Activated naive CD4-positive, alpha-beta T cell treated with anti-CD3 and anti-CD28 coated beads for 36 hours (primary cell): ENCODE results near the gene KCNQ4. TPM values are rescaled to one million over a fixed set of nuclear protein-coding genes. Genes with fewer than 3 reads are reported as not detected.

Experiments
- CTCF ChIA-PET: fragments of 350-600 bp; sonication (Branson Sonifier 250); formaldehyde crosslinking; loops from one replicate; lab custom pipeline; 2021; ENCODE audit warnings: antibody characterized with exemption; lab: Charles Lee
- DNase-seq: peaks from one replicate; pipeline ENCODE4 v3.0.0-alpha.2; 2020
- H3K27ac Mint-ChIP-seq: one replicate; pipeline ENCODE4 v1.8.0; 2021; ENCODE audit warnings: mild to moderate bottlenecking, mixed read lengths
- H3K27me3 Mint-ChIP-seq: one replicate; pipeline ENCODE4 v1.8.0; 2021; ENCODE audit warnings: low read depth, mixed read lengths
- H3K36me3 Mint-ChIP-seq: one replicate; pipeline ENCODE4 v1.8.0; 2021; ENCODE audit warnings: low read depth, mixed read lengths
- H3K4me1 Mint-ChIP-seq: one replicate; pipeline ENCODE4 v1.8.0; 2021; ENCODE audit warnings: low read depth, mixed read lengths
- H3K4me3 Mint-ChIP-seq: one replicate; pipeline ENCODE4 v1.8.0; 2021; ENCODE audit warnings: mild to moderate bottlenecking, moderate library complexity, mixed read lengths
- H3K9me3 Mint-ChIP-seq: one replicate; pipeline ENCODE4 v1.8.0; 2021; ENCODE audit warnings: mixed read lengths
- intact Hi-C: fragments of 100-400 bp; cut with micrococcal nuclease; formaldehyde crosslinking; loops from one replicate; pipeline ENCODE4 v1.15.1; 2023
- total RNA-seq, 2 experiments: library from RNA; stranded (reverse); gene quantifications; one replicate each; pipeline ENCODE4 v1.2.3, GENCODE V29; 2021

KCNQ4 gene
- total RNA-seq, 2 experiments from 2014 or later = 0.49 to 0.50 TPM

DNA sequence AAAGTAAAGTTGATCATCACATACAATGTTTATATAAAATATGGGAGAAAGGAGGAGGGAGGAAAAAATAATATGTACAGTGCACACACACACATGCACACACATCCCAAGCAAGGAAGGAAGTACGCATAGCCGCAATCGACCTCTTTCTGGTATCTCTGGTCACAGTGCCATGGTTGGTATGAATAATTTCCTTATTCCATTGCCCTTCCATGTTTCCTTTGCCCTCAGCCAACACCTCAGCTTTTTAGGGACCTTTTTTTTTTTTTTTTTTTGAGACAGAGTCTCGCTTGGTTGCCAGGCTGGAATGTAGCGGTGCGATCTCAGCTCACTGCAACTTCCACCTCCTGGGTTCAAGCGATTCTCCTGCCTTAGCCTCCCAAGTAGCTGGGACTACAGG lies 58.0 kb downstream of the KCNQ4 start:
- Mint-ChIP-seq H3K4me3 (no peak overlapping the region), H3K4me1 (peaks cover 32% of the 10 kb centered on the region), H3K27ac (no peak overlapping the region), H3K9me3 (peaks cover 5% of the 10 kb centered on the region), H3K27me3 (no peaks in the 10 kb centered on the region), H3K36me3 (no peaks in the 10 kb centered on the region)
- DNase-seq = no peak
- CTCF ChIA-PET = interaction anchor here (0.7 to 1.2 kb wide), 3 partner anchors 68 to 111 kb away, joined by 4 to 6 read pairs (median 5); no protein-coding TSS in a partner anchor
- intact Hi-C loops = loop anchor here (2.0 kb wide), 1 partner anchor 67 kb away; no protein-coding TSS in a partner anchor

DNA sequence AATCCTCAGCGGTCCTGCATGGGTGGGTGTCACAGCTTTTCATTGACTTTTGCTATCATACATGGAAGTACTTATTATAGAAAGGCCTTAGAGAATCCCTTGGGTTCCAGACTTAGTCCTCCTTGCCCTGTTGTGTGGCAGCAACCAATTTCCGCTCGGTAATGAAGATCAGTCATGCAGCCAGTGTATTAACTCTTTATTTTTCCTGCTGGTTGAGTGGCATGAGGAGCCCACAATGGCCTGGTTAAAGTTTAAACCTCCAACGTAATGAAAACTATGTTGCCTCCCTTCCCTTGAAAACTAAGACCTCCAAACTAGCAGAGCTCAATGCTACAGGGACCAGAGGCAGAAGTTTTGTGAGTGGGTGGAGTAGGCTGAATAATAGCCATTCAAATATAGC lies 58.6 kb downstream of the KCNQ4 start:
- H3K27ac Mint-ChIP-seq = no peak overlapping the region
- no peaks in the 10 kb centered on the region for H3K36me3 Mint-ChIP-seq
- no peak overlapping the region for H3K4me3 Mint-ChIP-seq
- CTCF ChIA-PET = interaction anchor here (0.7 to 1.0 kb wide), 3 partner anchors 11 to 110 kb away, joined by 3 to 6 read pairs (median 4); no protein-coding TSS in a partner anchor
- H3K9me3 Mint-ChIP-seq = peaks cover 5% of the 10 kb centered on the region
- H3K27me3 Mint-ChIP-seq = no peaks in the 10 kb centered on the region
- intact Hi-C loops = no loop called here
- peaks cover 32% of the 10 kb centered on the region for H3K4me1 Mint-ChIP-seq
- DNase-seq = no peak

DNA sequence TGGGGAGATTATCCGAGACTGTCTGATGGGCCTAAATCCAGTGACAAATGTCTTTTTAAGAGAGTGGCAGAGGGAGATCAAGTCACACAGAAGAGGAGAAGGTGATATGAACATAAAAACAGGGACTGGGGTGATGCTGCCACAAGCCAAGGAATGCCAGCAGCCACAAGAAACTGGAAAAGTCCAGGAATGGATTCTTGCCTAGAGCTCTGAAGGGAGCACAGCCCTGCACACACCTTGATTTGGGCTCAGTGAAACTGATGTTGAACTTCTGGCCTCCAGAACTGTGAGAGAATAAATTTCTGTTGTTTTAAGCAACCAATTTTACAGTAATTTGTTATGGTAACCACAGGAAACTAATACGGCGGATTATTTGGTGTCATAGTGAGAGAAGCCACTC lies 59.1 kb downstream of the KCNQ4 start:
- DNase-seq = no peak
- H3K27ac Mint-ChIP-seq = no peak overlapping the region
- H3K36me3 Mint-ChIP-seq = no peaks in the 10 kb centered on the region
- no peaks in the 10 kb centered on the region for H3K27me3 Mint-ChIP-seq
- CTCF ChIA-PET = interaction anchor here (1.0 kb wide), 1 partner anchor 11 kb away, joined by 3 read pairs; no protein-coding TSS in a partner anchor
- no peak overlapping the region for H3K4me3 Mint-ChIP-seq
- peaks cover 5% of the 10 kb centered on the region for H3K9me3 Mint-ChIP-seq
- intact Hi-C loops = no loop called here
- H3K4me1 Mint-ChIP-seq = peaks cover 32% of the 10 kb centered on the region

DNA sequence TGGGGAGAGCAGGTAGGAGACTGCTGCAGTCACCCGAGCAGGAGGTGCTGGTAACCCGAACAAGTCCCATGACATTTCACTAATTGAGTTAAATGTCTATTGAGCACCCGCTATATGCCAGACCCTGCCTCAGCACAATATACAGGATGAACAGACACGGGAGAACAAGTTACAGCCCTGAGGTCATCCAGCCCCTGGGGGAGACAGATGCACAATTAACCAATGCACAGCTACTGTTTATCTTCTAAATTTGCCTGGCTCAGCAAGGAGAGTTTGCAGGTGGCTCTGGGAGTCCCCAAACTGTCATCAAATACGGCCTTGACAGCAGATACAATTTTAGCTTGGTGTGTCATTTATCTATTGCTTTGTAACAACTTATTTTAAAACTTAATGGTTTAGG lies 60.5 kb downstream of the KCNQ4 start:
- Mint-ChIP-seq H3K4me1 (peaks cover 31% of the 10 kb centered on the region), H3K9me3 (peaks cover 5% of the 10 kb centered on the region), H3K4me3 (no peak overlapping the region), H3K27me3 (no peaks in the 10 kb centered on the region), H3K36me3 (no peaks in the 10 kb centered on the region), H3K27ac (no peak overlapping the region)
- intact Hi-C loops = no loop called here
- DNase-seq = no peak
- CTCF ChIA-PET = interaction anchor here (0.8 to 1.8 kb wide), 3 partner anchors 69 to 219 kb away, joined by 3 to 8 read pairs (median 3); no protein-coding TSS in a partner anchor

DNA sequence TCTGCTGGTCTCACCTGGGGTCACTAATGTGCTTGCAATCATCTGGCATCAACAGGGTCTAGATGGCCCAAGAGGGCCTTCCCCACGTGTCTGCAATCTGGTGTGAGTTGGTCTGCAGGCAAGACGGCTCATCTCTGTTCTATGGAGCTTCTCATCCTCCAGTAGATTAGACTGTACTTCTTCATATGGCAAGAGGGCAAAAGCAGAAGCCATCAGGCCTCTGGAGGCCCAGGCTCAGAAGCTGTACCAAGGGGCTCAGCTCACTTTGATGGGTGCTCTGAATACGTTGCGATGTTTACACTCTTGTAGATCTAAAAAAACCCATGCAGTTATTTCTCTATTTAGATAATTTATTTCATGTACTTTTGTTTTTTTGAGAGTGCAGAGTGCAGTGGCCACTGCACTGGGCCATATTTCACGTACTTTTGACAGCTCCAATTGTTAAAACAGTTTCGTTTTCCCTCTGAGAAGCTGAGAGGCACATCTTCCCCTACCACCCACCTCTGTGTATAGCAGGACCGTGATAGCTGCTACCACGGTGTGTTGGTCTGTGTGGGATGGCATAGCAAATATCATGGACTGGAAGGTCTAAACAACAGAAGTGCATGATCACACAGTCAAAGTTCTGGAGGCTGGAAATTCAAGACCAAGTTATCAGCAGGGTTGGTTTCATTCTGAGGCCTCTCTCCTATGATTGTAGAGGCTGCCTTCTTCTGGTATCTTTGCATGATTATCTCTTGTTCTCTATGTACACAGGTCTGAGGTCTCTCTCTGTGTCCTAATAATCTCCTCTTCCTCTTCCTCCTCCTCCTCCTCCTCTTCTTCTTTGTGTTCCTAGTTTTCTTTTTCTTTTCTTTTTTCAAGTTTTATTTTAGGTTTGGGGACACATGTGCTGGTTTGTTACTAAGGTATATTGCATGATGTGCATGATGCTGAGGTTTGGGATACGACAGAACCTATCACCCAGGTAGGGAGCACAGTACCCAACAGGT lies 61.6 kb downstream of the KCNQ4 start:
- Mint-ChIP-seq H3K9me3 (peaks cover 5% of the 10 kb centered on the region), H3K4me1 (peaks cover 24% of the 10 kb centered on the region), H3K4me3 (no peak overlapping the region), H3K36me3 (no peaks in the 10 kb centered on the region), H3K27ac (no peak overlapping the region), H3K27me3 (no peaks in the 10 kb centered on the region)
- intact Hi-C loops = loop anchor here (5.0 kb wide), 1 partner anchor 703 kb away; no protein-coding TSS in a partner anchor
- no peak for DNase-seq
- CTCF ChIA-PET = interaction anchor here (0.8 to 1.8 kb wide), 4 partner anchors 11 to 220 kb away, joined by 3 to 8 read pairs (median 4); no protein-coding TSS in a partner anchor

DNA sequence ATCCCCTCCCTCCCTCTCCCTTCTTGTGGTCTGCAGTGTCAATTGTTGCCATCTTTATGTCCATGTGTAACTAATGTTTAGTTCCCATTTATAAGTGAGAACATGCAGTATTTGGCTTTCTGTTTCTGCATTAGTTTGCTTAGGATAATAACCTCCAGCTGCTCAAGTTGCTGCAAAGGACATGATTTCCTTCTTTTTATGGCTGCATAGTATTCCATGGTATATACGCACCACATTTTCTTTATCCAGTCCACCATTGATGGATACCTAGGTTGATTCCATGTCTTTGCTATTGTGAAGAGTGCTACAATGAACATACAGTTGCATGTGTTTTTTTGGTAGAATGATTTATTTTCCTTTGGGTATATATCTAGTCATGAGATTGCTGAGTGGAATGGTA lies 62.3 kb downstream of the KCNQ4 start:
- H3K27me3 Mint-ChIP-seq = no peaks in the 10 kb centered on the region
- intact Hi-C loops = loop anchor here (5.0 kb wide), 1 partner anchor 704 kb away; no protein-coding TSS in a partner anchor
- H3K4me1 Mint-ChIP-seq = peaks cover 17% of the 10 kb centered on the region
- CTCF ChIA-PET = interaction anchor here (5.8 kb wide), 1 partner anchor 71 kb away, joined by 115 read pairs; no protein-coding TSS in a partner anchor
- H3K27ac Mint-ChIP-seq = no peak overlapping the region
- H3K4me3 Mint-ChIP-seq = no peak overlapping the region
- no peaks in the 10 kb centered on the region for H3K36me3 Mint-ChIP-seq
- H3K9me3 Mint-ChIP-seq = peaks cover 5% of the 10 kb centered on the region
- no peak for DNase-seq

DNA sequence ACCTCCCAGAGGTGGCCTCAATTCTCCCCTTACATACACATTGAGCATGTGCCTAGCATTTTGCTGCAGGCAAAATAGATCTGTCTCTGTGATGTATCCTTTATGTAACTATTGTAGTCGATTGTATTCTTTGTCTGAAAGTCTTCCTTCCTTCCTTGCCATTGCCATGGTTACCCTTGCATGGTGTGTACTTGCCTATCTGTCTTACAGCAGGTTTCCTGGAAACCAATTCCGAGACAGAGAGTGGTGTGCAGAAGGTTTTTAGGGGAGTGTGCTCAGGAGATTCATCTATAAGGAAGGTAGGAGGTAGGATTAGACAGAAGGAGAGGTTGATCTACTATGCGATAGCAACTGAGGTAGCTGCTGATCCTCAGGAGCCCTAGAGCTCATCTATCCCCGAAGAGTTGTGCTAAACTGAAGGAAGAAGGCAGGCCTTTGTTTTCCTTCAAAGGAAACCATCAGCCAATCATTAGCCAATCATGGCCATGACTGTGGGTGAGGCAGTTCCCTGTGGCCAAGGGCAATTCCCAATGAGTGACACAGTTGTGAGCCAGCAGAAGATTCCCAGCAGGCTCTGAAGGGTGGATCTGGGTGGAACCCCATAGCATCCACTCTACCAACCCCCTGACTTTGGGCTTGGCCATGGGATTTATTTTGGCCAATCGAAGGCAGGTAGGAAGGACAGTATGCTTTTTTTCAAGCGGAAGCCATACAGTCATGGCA lies 63.6 kb downstream of the KCNQ4 start:
- no peak for DNase-seq
- Mint-ChIP-seq H3K27me3 (no peaks in the 10 kb centered on the region), H3K4me3 (no peak overlapping the region), H3K4me1 (peaks cover 12% of the 10 kb centered on the region), H3K9me3 (peaks cover 5% of the 10 kb centered on the region), H3K36me3 (no peaks in the 10 kb centered on the region), H3K27ac (no peak overlapping the region)
- intact Hi-C loops = loop anchor here (5.0 kb wide), 1 partner anchor 705 kb away; no protein-coding TSS in a partner anchor
- CTCF ChIA-PET = interaction anchor here (0.7 to 5.8 kb wide), 5 partner anchors 15 to 104 kb away, joined by 3 to 115 read pairs (median 3); partner anchors contain the start of gene CITED4

DNA sequence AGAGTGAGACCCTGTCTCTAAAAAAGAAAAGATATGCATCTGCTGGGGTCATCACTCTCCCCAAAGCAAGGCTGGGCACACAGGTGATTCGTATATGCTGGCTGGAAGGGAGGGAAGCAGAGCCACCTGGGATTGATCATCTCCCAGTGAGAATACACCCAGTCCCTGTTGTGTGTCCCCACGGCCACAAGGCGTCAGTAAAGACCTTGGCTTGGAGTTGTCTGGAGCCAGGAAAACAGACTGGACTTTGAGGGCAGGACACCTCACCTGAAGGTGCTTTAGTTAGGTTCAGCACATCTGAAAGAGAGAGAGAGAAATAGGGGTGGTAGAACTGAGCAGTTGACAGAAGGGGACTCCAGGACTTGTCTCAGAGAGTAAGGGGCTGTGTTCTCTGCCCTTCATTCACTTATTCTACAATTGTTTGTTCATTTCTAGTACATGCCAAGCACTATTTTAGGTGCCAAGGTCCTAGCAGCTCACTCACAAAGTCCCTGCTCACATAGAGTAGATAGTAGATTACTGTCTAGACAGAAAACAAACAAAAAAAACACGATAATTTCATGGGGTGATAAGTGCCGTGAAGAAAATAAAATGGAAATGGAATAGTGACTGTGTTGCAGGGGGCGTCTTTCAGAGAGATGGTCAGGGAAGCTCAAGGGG lies 65.1 kb downstream of the KCNQ4 start:
- CTCF ChIA-PET = interaction anchor here (0.6 to 5.8 kb wide), 16 partner anchors 10 to 260 kb away, joined by 3 to 115 read pairs (median 4); partner anchors contain the start of gene CITED4
- no peak overlapping the region for H3K4me3 Mint-ChIP-seq
- no peak overlapping the region for H3K27ac Mint-ChIP-seq
- intact Hi-C loops = loop anchor here (5.0 kb wide), 1 partner anchor 706 kb away; no protein-coding TSS in a partner anchor
- DNase-seq = peak; percentile 40
- H3K9me3 Mint-ChIP-seq = no peaks in the 10 kb centered on the region
- H3K4me1 Mint-ChIP-seq = peaks cover 12% of the 10 kb centered on the region
- H3K27me3 Mint-ChIP-seq = no peaks in the 10 kb centered on the region
- H3K36me3 Mint-ChIP-seq = no peaks in the 10 kb centered on the region

DNA sequence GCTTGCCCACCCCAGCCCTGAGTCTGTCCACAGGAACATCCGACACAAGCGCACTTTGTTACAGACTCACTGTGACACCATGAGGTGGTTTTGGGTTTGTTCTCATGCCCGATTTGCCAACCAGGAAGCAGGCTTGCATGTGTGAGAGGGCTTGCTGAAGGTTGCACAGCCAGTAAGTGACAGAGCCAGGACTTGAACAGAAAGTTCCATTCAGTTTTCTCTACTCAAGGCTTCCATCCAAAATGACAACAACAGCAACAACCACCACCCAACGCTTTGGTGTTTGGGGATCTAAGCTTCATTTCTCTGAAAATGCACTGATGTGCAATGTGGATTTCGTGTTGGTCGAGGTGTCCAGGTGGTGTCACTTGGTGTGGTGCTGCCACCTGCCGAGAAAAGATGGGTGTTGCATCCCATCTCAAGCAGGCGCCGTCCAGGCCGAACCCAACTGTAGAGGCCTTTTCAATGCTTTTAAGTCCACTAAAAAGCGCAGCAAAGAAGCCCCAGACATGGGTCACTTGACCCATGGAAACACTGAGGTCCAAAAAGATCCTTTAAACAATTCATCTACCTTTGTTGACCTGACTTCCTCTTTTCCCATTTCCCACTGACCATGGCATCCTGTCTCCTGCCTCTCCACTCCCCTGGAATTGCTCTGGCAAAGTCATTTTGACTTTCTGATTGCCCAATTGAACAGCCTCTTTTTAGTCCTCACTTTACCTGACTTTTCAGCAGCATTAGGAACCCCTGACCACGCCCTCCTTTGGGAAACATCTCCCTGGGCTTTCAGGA lies 66.4 kb downstream of the KCNQ4 start:
- Mint-ChIP-seq H3K4me3 (no peak overlapping the region), H3K27me3 (no peaks in the 10 kb centered on the region), H3K4me1 (peaks cover 8% of the 10 kb centered on the region), H3K36me3 (no peaks in the 10 kb centered on the region), H3K27ac (no peak overlapping the region), H3K9me3 (no peaks in the 10 kb centered on the region)
- intact Hi-C loops = loop anchor here (1.0 to 5.0 kb wide), 6 partner anchors 76 to 708 kb away; no protein-coding TSS in a partner anchor
- CTCF ChIA-PET = interaction anchor here (0.6 to 5.8 kb wide), 26 partner anchors 9 to 594 kb away, joined by 3 to 115 read pairs (median 4); partner anchors contain the start of gene CITED4
- DNase-seq = peak; percentile 87

DNA sequence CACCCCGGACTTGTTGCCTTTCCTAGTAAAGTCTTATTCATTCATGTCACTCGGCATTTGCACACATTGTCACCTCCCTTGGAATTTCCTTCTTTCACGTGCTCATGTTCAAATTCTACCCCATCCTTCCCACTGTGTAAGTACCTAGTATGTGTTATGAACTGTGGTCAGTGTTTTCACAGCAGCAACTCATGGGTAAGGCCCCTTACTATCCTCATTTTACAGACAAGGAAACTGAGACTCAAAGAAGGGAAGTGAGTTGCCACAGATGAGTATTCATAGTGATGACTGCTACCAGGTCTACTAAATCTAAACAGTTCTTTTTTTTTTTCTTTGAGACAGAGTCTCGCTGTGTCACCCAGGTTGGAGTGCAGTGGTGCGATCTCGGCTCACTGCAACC lies 68.1 kb downstream of the KCNQ4 start:
- Mint-ChIP-seq H3K36me3 (no peaks in the 10 kb centered on the region), H3K27ac (no peak overlapping the region), H3K4me1 (peaks cover 5% of the 10 kb centered on the region), H3K27me3 (no peaks in the 10 kb centered on the region), H3K4me3 (no peak overlapping the region), H3K9me3 (no peaks in the 10 kb centered on the region)
- intact Hi-C loops = loop anchor here (2.0 to 5.0 kb wide), 2 partner anchors 183 to 224 kb away; no protein-coding TSS in a partner anchor
- no peak for DNase-seq
- CTCF ChIA-PET = interaction anchor here (1.2 to 5.8 kb wide), 6 partner anchors 8 to 101 kb away, joined by 4 to 115 read pairs (median 5); no protein-coding TSS in a partner anchor
